ENCODE data around the gene HM13. TPM values are rescaled to one million over a fixed set of nuclear protein-coding genes. Genes with fewer than 3 reads are reported as not detected.
"Not testable (repeated sequence)": the region's sequence is repeated elsewhere in the genome, so short reads cannot be mapped to it uniquely, and the experiment has no call there.

Gene HM13
- total RNA-seq, 1 experiment from 2014 or later: 103 TPM

DNA sequence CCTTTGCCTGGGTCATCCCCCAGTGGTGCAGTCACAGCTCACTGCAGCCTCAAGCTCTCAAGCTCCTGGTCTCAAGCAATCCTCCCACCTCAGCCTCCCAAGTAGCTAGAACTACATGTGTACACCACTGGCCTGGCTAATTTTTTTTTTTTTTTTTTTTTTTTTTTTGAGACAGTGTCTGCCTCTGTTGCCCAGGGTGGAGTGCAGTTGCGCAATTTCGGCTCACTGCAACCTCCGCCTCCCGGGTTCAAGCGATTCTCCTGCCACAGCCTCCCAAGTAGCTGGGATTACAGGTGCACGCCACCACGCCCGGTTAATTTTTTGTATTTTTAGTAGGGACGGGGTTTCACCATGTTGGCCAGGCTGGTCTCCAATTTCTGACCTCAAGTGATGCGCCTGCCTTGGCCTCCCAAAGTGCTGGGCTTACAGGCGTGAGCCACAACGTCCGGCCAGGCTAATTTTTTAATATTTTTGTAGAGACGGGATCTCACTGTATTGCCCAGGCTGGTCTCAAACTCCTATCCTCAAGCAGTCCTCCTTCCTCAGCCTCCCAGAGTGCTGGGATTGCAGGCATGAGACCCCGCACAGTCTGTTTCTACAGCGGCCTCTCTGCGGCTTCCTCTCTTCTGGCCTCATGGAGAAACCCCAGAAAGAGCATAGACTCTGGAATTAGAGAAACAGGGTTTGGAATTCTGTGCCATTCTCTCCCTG lies 65.9 kb downstream of the HM13 start:
- Mint-ChIP-seq H3K36me3 (peaks cover 11% of the 10 kb centered on the region), H3K4me1 (peaks cover 51% of the 10 kb centered on the region), H3K27ac (peak overlapping the region; percentile 97)
- not testable (repeated sequence) for H3K27me3 Mint-ChIP-seq (ENCODE audit: low read depth); H3K4me3 Mint-ChIP-seq; DNase-seq (ENCODE audit: low spot score); H3K9me3 Mint-ChIP-seq; ATAC-seq
- ChIA-PET CTCF (interaction anchor here (0.6 to 15.0 kb wide), 7 partner anchors 12 to 143 kb away, joined by 3 to 321 read pairs (median 6); partner anchors contain the start of gene BCL2L1), POLR2A (interaction anchor here (0.6 to 1.0 kb wide), 4 partner anchors 15 to 28 kb away, joined by 3 to 8 read pairs (median 3); partner anchors contain the start of gene ID1)
- TF ChIP-seq ZNF121 (CRISPR knock-in tag; IDR thresholded peaks at IDR 0.05): peak; percentile 95
- TF ChIP-seq GTF2I (CRISPR knock-in tag; conservative IDR thresholded peaks at IDR 0.05): 0 out of 2 replicates have a peak, but pooled peaks have one; percentile 44

DNA sequence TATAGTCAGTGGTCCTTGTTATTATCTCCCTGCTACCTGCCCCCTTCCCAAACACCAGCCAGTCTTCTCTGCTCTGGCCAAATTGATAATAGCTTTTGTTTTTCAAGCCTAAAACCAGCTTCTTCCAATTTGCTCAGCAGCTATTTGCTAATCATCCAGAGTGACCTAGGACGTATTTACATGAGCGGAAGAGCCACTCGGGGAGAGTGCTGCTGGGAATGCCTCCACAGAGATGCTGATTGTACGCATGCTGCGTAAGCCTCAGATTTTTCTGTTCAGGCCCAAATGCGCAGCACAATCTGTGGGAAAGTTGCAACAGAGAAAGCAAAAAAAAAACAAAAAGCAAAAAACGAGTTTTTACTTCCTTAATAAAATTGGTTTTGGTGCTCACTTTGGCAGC lies 66.5 kb downstream of the HM13 start:
- Mint-ChIP-seq H3K27ac (peak overlapping the region; percentile 97), H3K36me3 (peaks cover 11% of the 10 kb centered on the region), H3K27me3 (ENCODE audit: low read depth) (no peaks in the 10 kb centered on the region; the same call in 1 of the 2 replicates), H3K9me3 (no peaks in the 10 kb centered on the region), H3K4me1 (peaks cover 57% of the 10 kb centered on the region), H3K4me3 (no peak overlapping the region)
- DNase-seq (ENCODE audit: low spot score) (no peak), ATAC-seq (peak; percentile 23)
- CTCF ChIA-PET: interaction anchor here (0.8 to 15.0 kb wide), 6 partner anchors 12 to 142 kb away, joined by 3 to 321 read pairs (median 16); partner anchors contain the start of gene BCL2L1
- TF ChIP-seq TEAD4 (CRISPR knock-in tag; IDR thresholded peaks at IDR 0.05) (no peak), FOXK1 (CRISPR knock-in tag; IDR thresholded peaks at IDR 0.05) (0 out of 2 replicates have a peak, but pooled peaks have one; percentile 37)
- POLR2A ChIA-PET: interaction anchor here (0.8 to 1.0 kb wide), 2 partner anchors 24 to 28 kb away, joined by 3 to 8 read pairs; partner anchors contain the start of gene ID1

DNA sequence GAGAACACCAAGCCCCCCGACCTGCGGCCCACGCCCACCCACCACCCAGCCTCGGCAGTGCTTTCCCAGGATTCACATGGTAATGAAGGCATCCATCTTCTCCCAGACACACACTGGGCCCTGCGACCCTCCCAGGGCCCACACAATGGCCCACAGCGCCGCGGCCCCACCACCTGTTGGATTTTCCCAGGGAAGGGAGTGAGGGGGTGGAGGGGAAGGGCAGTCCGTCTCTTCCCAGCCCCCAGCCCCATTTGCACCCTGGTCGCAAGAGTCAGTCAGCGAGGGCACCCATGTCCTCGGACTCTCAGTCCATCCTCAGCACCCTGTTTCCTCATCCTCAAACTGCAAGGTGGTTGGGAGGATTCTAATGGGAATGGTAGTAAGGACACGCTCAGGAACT lies 67.1 kb downstream of the HM13 start:
- CTCF ChIA-PET: interaction anchor here (1.5 kb wide), 1 partner anchor 19 kb away, joined by 3 read pairs; no protein-coding TSS in a partner anchor
- ATAC-seq: peak; percentile 29
- H3K4me3 Mint-ChIP-seq: no peak overlapping the region

More for the DNA sequence above, 67.1 kb downstream of the HM13 start:
- H3K9me3 Mint-ChIP-seq: no peaks in the 10 kb centered on the region
- POLR2A ChIA-PET: no interaction called here
- peaks cover 11% of the 10 kb centered on the region for H3K36me3 Mint-ChIP-seq
- TF ChIP-seq ETV6 (CRISPR knock-in tag; IDR thresholded peaks at IDR 0.05): no peak
- TF ChIP-seq, protein P1, sequence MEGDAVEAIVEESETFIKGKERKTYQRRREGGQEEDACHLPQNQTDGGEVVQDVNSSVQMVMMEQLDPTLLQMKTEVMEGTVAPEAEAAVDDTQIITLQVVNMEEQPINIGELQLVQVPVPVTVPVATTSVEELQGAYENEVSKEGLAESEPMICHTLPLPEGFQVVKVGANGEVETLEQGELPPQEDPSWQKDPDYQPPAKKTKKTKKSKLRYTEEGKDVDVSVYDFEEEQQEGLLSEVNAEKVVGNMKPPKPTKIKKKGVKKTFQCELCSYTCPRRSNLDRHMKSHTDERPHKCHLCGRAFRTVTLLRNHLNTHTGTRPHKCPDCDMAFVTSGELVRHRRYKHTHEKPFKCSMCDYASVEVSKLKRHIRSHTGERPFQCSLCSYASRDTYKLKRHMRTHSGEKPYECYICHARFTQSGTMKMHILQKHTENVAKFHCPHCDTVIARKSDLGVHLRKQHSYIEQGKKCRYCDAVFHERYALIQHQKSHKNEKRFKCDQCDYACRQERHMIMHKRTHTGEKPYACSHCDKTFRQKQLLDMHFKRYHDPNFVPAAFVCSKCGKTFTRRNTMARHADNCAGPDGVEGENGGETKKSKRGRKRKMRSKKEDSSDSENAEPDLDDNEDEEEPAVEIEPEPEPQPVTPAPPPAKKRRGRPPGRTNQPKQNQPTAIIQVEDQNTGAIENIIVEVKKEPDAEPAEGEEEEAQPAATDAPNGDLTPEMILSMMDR (IDR thresholded peaks at IDR 0.05): no peak
- 0 out of 2 replicates have a peak, but pooled peaks have one; percentile 79 for TF ChIP-seq NR3C1 (CRISPR knock-in tag; conservative IDR thresholded peaks at IDR 0.05; ENCODE audit: low read depth)
- 0 out of 2 replicates have a peak, but pooled peaks have one; percentile 38 for TF ChIP-seq ZNF138 (CRISPR knock-in tag; conservative IDR thresholded peaks at IDR 0.05)
- TF ChIP-seq TP53 (CRISPR knock-in tag; IDR thresholded peaks at IDR 0.05): 0 out of 2 replicates have a peak, but pooled peaks have one; percentile 65
- TF ChIP-seq RELA (CRISPR knock-in tag; IDR thresholded peaks at IDR 0.05; ENCODE audit: borderline replicate concordance): no peak
- no peak for TF ChIP-seq GTF2I (CRISPR knock-in tag; conservative IDR thresholded peaks at IDR 0.05)
- TF ChIP-seq NFATC4 (CRISPR knock-in tag; IDR thresholded peaks at IDR 0.05): no peak
- no peak for TF ChIP-seq ZNF396 (CRISPR knock-in tag; IDR thresholded peaks at IDR 0.05; ENCODE audit: borderline replicate concordance)
- TF ChIP-seq GRHL2 (CRISPR knock-in tag; IDR thresholded peaks at IDR 0.05; ENCODE audit: insufficient replicate concordance, severe bottlenecking): no peak
- peak; percentile 53; the same call in 1 of the 2 replicates for TF ChIP-seq ZBTB21 (CRISPR knock-in tag; IDR thresholded peaks at IDR 0.05; ENCODE audit: borderline replicate concordance)
- TF ChIP-seq CREB1 (CRISPR knock-in tag; IDR thresholded peaks at IDR 0.05): no peak
- TF ChIP-seq FOXK1 (CRISPR knock-in tag; IDR thresholded peaks at IDR 0.05): 0 out of 2 replicates have a peak, but pooled peaks have one; percentile 24
- TF ChIP-seq, protein P2, sequence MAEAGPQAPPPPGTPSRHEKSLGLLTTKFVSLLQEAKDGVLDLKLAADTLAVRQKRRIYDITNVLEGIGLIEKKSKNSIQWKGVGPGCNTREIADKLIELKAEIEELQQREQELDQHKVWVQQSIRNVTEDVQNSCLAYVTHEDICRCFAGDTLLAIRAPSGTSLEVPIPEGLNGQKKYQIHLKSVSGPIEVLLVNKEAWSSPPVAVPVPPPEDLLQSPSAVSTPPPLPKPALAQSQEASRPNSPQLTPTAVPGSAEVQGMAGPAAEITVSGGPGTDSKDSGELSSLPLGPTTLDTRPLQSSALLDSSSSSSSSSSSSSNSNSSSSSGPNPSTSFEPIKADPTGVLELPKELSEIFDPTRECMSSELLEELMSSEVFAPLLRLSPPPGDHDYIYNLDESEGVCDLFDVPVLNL (CRISPR knock-in tag; IDR thresholded peaks at IDR 0.05; ENCODE audit: borderline replicate concordance, low read depth): no peak
- TF ChIP-seq, protein P3, sequence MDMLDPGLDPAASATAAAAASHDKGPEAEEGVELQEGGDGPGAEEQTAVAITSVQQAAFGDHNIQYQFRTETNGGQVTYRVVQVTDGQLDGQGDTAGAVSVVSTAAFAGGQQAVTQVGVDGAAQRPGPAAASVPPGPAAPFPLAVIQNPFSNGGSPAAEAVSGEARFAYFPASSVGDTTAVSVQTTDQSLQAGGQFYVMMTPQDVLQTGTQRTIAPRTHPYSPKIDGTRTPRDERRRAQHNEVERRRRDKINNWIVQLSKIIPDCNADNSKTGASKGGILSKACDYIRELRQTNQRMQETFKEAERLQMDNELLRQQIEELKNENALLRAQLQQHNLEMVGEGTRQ (CRISPR knock-in tag; IDR thresholded peaks at IDR 0.05): peak; percentile 43; the same call in 1 of the 2 replicates
- TF ChIP-seq ZNF121 (CRISPR knock-in tag; IDR thresholded peaks at IDR 0.05): no peak
- peak; percentile 50 for TF ChIP-seq ZNF423 (CRISPR knock-in tag; IDR thresholded peaks at IDR 0.05)
- TF ChIP-seq, protein P4, sequence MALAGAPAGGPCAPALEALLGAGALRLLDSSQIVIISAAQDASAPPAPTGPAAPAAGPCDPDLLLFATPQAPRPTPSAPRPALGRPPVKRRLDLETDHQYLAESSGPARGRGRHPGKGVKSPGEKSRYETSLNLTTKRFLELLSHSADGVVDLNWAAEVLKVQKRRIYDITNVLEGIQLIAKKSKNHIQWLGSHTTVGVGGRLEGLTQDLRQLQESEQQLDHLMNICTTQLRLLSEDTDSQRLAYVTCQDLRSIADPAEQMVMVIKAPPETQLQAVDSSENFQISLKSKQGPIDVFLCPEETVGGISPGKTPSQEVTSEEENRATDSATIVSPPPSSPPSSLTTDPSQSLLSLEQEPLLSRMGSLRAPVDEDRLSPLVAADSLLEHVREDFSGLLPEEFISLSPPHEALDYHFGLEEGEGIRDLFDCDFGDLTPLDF (CRISPR knock-in tag; IDR thresholded peaks at IDR 0.05): no peak
- TF ChIP-seq NFYB (CRISPR knock-in tag; conservative IDR thresholded peaks at IDR 0.05; ENCODE audit: low read depth): no peak
- no peak for TF ChIP-seq ESRRA (CRISPR knock-in tag; IDR thresholded peaks at IDR 0.05; ENCODE audit: borderline replicate concordance)
- H3K27me3 Mint-ChIP-seq (ENCODE audit: low read depth): no peaks in the 10 kb centered on the region; the same call in 1 of the 2 replicates
- no peak for DNase-seq (ENCODE audit: low spot score)
- peaks cover 59% of the 10 kb centered on the region for H3K4me1 Mint-ChIP-seq
- H3K27ac Mint-ChIP-seq: peak overlapping the region; percentile 95

Data from WTC11 (cell line).